Bronchial smooth muscle cell (primary cell): ENCODE results near the gene ARHGAP20. TPM values are rescaled to one million over a fixed set of nuclear protein-coding genes. Genes with fewer than 3 reads are reported as not detected.

ENCODE experiments used
- total RNA-seq: library from RNA; depleted of rRNA; stranded (reverse); fragments of >200 nt; gene quantifications from 2 replicates; pipeline ENCODE4 v1.2.1, GENCODE V29; 2014

The ARHGAP20 gene
- total RNA-seq: 2.3 and 10.6 TPM in 2 replicates

DNA sequence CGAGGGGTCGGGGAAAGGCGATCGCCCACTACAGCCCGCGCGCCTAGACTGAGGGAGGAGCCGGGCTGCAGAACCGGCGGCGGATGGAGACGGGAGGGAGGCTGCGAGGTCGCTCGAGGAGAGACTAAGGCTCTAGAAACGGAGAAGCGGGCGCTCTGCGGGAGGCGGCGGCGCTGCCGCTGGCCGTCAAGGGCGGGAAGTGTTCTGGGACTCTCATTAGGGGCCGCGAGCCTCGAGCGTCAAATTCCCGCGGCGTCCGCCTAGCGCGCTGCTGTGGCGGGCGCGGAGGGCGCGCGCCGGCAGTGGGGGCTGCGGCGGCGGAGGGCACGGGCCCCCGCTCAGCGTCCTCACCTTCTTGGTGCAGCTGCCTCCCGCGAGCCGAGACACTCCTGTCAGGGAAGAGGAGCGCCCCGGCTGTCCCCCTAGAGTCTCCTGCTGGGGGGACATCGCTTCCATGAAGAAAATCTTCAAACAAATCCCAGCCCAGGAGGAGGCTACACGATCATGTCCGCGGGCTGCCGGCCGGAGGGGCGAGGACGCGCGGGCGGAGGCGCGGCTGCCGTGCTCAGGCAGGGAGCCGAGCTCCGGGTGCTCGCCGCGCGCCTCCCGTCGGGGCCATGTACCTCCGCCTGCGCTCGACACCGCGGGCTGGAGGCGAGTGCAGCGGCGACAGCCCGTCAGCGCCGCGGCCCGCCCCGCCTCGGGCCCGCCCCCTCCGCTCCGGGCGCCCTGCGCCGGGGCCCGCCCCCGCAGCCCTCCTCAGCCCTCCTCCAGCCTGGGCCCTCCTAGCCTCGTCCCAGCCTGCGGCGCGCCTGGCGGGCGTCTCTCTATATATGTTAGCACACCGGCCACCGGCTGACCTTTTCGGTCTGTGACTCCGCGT, at the start of gene ARHGAP20:
ARHGAP20 (minus strand) TSS at position 662 of the 883 bp plus-strand sequence; CDS start at position 456, 206 bp downstream.

